Stimulated activated CD4-positive, alpha-beta T cell treated with anti-CD3 and anti-CD28 coated beads, TNF-alpha, amount 100 ng/mL, for 24 hours (primary cell): Measurements from ENCODE around the gene PUM2.

Experiments
- DNase-seq, 3 experiments: peaks; one replicate each; pipeline ENCODE4 v3.0.0-alpha.2; 2020; ENCODE audit warnings: low read depth in 3 of 3

The PUM2 gene

GRCh38 chr2:20231159-20231558 lies 119.5 kb downstream of the PUM2 start:
- no peak for DNase-seq

GRCh38 chr2:20230114-20230425 lies 120.6 kb downstream of the PUM2 start:
- no peak for DNase-seq

GRCh38 chr2:20229322-20230113 lies 121.1 kb downstream of the PUM2 start:
- DNase-seq = no peak

GRCh38 chr2:20227894-20228505 lies 122.6 kb downstream of the PUM2 start:
- DNase-seq = no peak

GRCh38 chr2:20226152-20226545 lies 124.5 kb downstream of the PUM2 start:
- no peak for DNase-seq

GRCh38 chr2:20225294-20226151 lies 125.1 kb downstream of the PUM2 start:
- DNase-seq = peak in 2 of 3 experiments; percentile 15 to 41

GRCh38 chr2:20224716-20225293 lies 125.8 kb downstream of the PUM2 start, which contains the start of gene SDC1:
TSS of gene SDC1 (minus strand) at chr2:20225130. CDS start at chr2:20224867, 263 bp downstream.
- no peak for DNase-seq

- no peak for DNase-seq
These were observed 126.4 kb downstream of the PUM2 start for GRCh38 chr2:20224164-20224715.

GRCh38 chr2:20223407-20224163 lies 127.1 kb downstream of the PUM2 start:
- peak in 1 of 3 experiments; percentile 15 for DNase-seq

- DNase-seq = no peak
These were observed 127.8 kb downstream of the PUM2 start for GRCh38 chr2:20222769-20223406.

GRCh38 chr2:20222014-20222768 lies 128.5 kb downstream of the PUM2 start:
- DNase-seq = no peak

- DNase-seq = no peak
These were observed 129.1 kb downstream of the PUM2 start for GRCh38 chr2:20221555-20221973.

GRCh38 chr2:20220806-20221554 lies 129.7 kb downstream of the PUM2 start:
- no peak for DNase-seq

GRCh38 chr2:20219763-20220380 lies 130.8 kb downstream of the PUM2 start:
- DNase-seq = no peak

- no peak for DNase-seq
These were observed 132.0 kb downstream of the PUM2 start for GRCh38 chr2:20218331-20219320.

GRCh38 chr2:20217041-20217970 lies 133.3 kb downstream of the PUM2 start:
- no peak for DNase-seq
